ENCODE data around the gene LDLRAD4. TPM values are rescaled to one million over a fixed set of nuclear protein-coding genes. Genes with fewer than 3 reads are reported as not detected.

The LDLRAD4 gene
- total and polyA plus RNA-seq, 9 of the 15 experiments (the other 6 are each of a cell fraction or from before 2014, with no cell fraction given), result 0.01 TPM; not detected in 8

- Histone ChIP-seq H3K27ac (ENCODE audit: extremely low read depth, low read depth, low read length) (no peak overlapping the region), H4K20me1 (replicated peaks; ENCODE audit: control insufficient read depth, insufficient read depth, low read length) (no peaks in the 10 kb centered on the region), H3K4me2 (ENCODE audit: insufficient read depth, low read length) (no peak overlapping the region), H3K9me3 (replicated peaks; ENCODE audit: control insufficient read depth, insufficient read depth, low read depth, low read length) (no peaks in the 10 kb centered on the region), H3K4me3 (no peak overlapping the region), H3K4me1 (replicated peaks in 1 of 2; ENCODE audit: control insufficient read depth in 2 of 2, insufficient read depth in 2 of 2, low read length in 2 of 2) (no peaks in the 10 kb centered on the region), H3K9ac (ENCODE audit: insufficient read depth in 1 of 2, low read depth in 2 of 2, low read length in 2 of 2) (no peak overlapping the region), H3K36me3 (ENCODE audit: control insufficient read depth, insufficient read depth, low read length) (no peaks in the 10 kb centered on the region), H3K27me3 (ENCODE audit: control insufficient read depth in 2 of 2, insufficient read depth in 2 of 2, low read length in 2 of 2) (peaks cover 2 to 5% of the 10 kb centered on the region in 2 experiments; a peak in 1 of 5 replicates), H2AFZ (ENCODE audit: low read depth, low read length) (no peak overlapping the region), H3K9me1 (ENCODE audit: control insufficient read depth, insufficient read depth, low read length) (no peaks in the 10 kb centered on the region), H3K79me2 (ENCODE audit: control insufficient read depth, insufficient read depth, low read length) (no peaks in the 10 kb centered on the region)
- ChIA-PET CTCF (ENCODE audit: low intra/inter-chr PET ratio) (no interaction called here), POLR2A (interaction anchor here (1.0 kb wide), 1 partner anchor 10 kb away, joined by 5 read pairs; no protein-coding TSS in a partner anchor)
- BruUV-seq (replicated peaks), result no TSS peak
- under 1% methylated on average over 12 of the region's 13 CpGs for WGBS (ENCODE audit: insufficient coverage, low coverage, missing lambda C conversion rate)
- in situ Hi-C loops (cut with MboI) (loop anchor here (10.0 kb wide), 1 partner anchor 1745 kb away; no protein-coding TSS in a partner anchor), intact Hi-C loops (cut with micrococcal nuclease) (no loop called here)
- FAIRE-seq, result no peak
- no peak for DNase-seq (ENCODE audit: extremely low read depth in 1 of 4, low spot score in 3 of 4)
- ATAC-seq, result no peak
- TF ChIP-seq SMC3 (conservative IDR thresholded peaks at IDR 0.05; ENCODE audit: insufficient read depth, low read depth, low read length) (no peak), ZNF124 (CRISPR knock-in tag; IDR thresholded peaks at IDR 0.05) (no peak), CREBBP (IDR thresholded peaks at IDR 0.05; ENCODE audit: low read depth, low read length) (no peak), DMBX1 (CRISPR knock-in tag; IDR thresholded peaks at IDR 0.05; ENCODE audit: borderline replicate concordance) (no peak), ZNF609 (CRISPR knock-in tag; IDR thresholded peaks at IDR 0.05; ENCODE audit: borderline replicate concordance) (no peak)
- TF ChIP-seq, protein P1, sequence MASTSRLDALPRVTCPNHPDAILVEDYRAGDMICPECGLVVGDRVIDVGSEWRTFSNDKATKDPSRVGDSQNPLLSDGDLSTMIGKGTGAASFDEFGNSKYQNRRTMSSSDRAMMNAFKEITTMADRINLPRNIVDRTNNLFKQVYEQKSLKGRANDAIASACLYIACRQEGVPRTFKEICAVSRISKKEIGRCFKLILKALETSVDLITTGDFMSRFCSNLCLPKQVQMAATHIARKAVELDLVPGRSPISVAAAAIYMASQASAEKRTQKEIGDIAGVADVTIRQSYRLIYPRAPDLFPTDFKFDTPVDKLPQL (IDR thresholded peaks at IDR 0.05; ENCODE audit: extremely low read depth, insufficient read length), result no peak
- TF ChIP-seq, protein P2, sequence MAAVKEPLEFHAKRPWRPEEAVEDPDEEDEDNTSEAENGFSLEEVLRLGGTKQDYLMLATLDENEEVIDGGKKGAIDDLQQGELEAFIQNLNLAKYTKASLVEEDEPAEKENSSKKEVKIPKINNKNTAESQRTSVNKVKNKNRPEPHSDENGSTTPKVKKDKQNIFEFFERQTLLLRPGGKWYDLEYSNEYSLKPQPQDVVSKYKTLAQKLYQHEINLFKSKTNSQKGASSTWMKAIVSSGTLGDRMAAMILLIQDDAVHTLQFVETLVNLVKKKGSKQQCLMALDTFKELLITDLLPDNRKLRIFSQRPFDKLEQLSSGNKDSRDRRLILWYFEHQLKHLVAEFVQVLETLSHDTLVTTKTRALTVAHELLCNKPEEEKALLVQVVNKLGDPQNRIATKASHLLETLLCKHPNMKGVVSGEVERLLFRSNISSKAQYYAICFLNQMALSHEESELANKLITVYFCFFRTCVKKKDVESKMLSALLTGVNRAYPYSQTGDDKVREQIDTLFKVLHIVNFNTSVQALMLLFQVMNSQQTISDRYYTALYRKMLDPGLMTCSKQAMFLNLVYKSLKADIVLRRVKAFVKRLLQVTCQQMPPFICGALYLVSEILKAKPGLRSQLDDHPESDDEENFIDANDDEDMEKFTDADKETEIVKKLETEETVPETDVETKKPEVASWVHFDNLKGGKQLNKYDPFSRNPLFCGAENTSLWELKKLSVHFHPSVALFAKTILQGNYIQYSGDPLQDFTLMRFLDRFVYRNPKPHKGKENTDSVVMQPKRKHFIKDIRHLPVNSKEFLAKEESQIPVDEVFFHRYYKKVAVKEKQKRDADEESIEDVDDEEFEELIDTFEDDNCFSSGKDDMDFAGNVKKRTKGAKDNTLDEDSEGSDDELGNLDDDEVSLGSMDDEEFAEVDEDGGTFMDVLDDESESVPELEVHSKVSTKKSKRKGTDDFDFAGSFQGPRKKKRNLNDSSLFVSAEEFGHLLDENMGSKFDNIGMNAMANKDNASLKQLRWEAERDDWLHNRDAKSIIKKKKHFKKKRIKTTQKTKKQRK (IDR thresholded peaks at IDR 0.05; ENCODE audit: borderline replicate concordance, low read depth, low read length), result no peak
- TF ChIP-seq, protein P3, sequence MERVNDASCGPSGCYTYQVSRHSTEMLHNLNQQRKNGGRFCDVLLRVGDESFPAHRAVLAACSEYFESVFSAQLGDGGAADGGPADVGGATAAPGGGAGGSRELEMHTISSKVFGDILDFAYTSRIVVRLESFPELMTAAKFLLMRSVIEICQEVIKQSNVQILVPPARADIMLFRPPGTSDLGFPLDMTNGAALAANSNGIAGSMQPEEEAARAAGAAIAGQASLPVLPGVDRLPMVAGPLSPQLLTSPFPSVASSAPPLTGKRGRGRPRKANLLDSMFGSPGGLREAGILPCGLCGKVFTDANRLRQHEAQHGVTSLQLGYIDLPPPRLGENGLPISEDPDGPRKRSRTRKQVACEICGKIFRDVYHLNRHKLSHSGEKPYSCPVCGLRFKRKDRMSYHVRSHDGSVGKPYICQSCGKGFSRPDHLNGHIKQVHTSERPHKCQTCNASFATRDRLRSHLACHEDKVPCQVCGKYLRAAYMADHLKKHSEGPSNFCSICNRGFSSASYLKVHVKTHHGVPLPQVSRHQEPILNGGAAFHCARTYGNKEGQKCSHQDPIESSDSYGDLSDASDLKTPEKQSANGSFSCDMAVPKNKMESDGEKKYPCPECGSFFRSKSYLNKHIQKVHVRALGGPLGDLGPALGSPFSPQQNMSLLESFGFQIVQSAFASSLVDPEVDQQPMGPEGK (CRISPR knock-in tag; IDR thresholded peaks at IDR 0.05; ENCODE audit: borderline replicate concordance), result no peak
These were observed 91.4 kb downstream of the LDLRAD4 start for GRCh38 chr18:13309748-13310670.

Measured in K562 (cell line).